ENCODE data around the gene RNU7-1.
A peak's percentile ranks its signal among the peaks of the same experiment; 100 is the strongest.

RNU7-1 gene

GRCh38 chr12:6946920-6947374 lies 3.3 kb downstream of the RNU7-1 start:
- TF ChIP-seq ZFX (IDR thresholded peaks at IDR 0.05) (no peak), CTCF (conservative IDR thresholded peaks at IDR 0.05) (no peak)
- H3K27ac ChIP-seq: peak overlapping the region; percentile 96

GRCh38 chr12:6947615-6948014 lies 4.0 kb downstream of the RNU7-1 start:
- TF ChIP-seq ZFX (IDR thresholded peaks at IDR 0.05) (no peak), CTCF (conservative IDR thresholded peaks at IDR 0.05) (no peak)
- no peak overlapping the region for H3K27ac ChIP-seq

- no peak; the same call in 1 of the 2 replicates for TF ChIP-seq CTCF (conservative IDR thresholded peaks at IDR 0.05)
- TF ChIP-seq ZFX (IDR thresholded peaks at IDR 0.05): no peak
- H3K27ac ChIP-seq: no peak overlapping the region
These were observed 5.4 kb downstream of the RNU7-1 start for GRCh38 chr12:6948873-6949594.

- no peak for TF ChIP-seq ZFX (IDR thresholded peaks at IDR 0.05)
- no peak for TF ChIP-seq CTCF (conservative IDR thresholded peaks at IDR 0.05)
- no peak overlapping the region for H3K27ac ChIP-seq
These were observed 6.8 kb downstream of the RNU7-1 start for GRCh38 chr12:6950401-6950801.

- H3K27ac ChIP-seq: no peak within 1 kb of the TSS
These were observed 7.4 kb downstream of the RNU7-1 start, which contains the start of gene PTPN6 for GRCh38 chr12:6950811-6951540. TSS of gene PTPN6 (plus strand) at chr12:6951356. CDS start at chr12:6951513, 157 bp downstream.

GRCh38 chr12:6951551-6952120 lies 8.0 kb downstream of the RNU7-1 start:
- TF ChIP-seq ZFX (IDR thresholded peaks at IDR 0.05): no peak
- no peak for TF ChIP-seq CTCF (conservative IDR thresholded peaks at IDR 0.05)
- H3K27ac ChIP-seq: no peak overlapping the region

More at GRCh38 chr12:6950811-6951540, 7.4 kb downstream of the RNU7-1 start, which contains the start of gene PTPN6:
- no peak for TF ChIP-seq ZFX (IDR thresholded peaks at IDR 0.05)
- no peak for TF ChIP-seq CTCF (conservative IDR thresholded peaks at IDR 0.05)
